Vagina (tissue), 2 donors: ENCODE data around the gene ACVR1. TPM values are rescaled to one million over a fixed set of nuclear protein-coding genes. Genes with fewer than 3 reads are reported as not detected.

ENCODE experiments used
- DNase-seq, 2 donors: peaks; one replicate each; pipeline ENCODE4 v3.0.0-alpha.2; 2017; ENCODE audit errors: extremely low spot score in 2 of 2
- H3K27ac ChIP-seq: fragments of 200-600 bp; sonication (generic); one replicate; pipeline ENCODE4 v1.5.1; 2019
- H3K27me3 ChIP-seq: fragments of 200-600 bp; sonication (generic); one replicate; pipeline ENCODE4 v1.5.1; 2019
- H3K36me3 ChIP-seq, 2 donors: fragments of 200-600 bp; sonication (generic); one replicate each; pipeline ENCODE4 v1.5.1; 2017 to 2019
- H3K4me1 ChIP-seq: fragments of 200-600 bp; sonication (generic); one replicate; pipeline ENCODE4 v1.5.1; 2019
- H3K4me3 ChIP-seq, 2 donors: fragments of 200-600 bp; sonication (generic); 1 replicate in 1 of 2; 2 replicates in 1 of 2; pipeline ENCODE4 v1.5.1; 2016 to 2019
- H3K9me3 ChIP-seq: fragments of 200-600 bp; sonication (generic); one replicate; pipeline ENCODE4 v1.5.1; 2019
- POLR2A ChIP-seq, 2 donors: fragments of 450-650 bp; IDR thresholded peaks; one replicate each; pipeline ENCODE4 v1.6.1; 2017; ENCODE audit warnings: antibody characterized with exemption in 2 of 2, mild to moderate bottlenecking in 2 of 2, moderate library complexity in 2 of 2
- POLR2AphosphoS5 ChIP-seq, 2 donors: sonication (generic); formaldehyde crosslinking; IDR thresholded peaks; one replicate each; pipeline ENCODE4 v1.9.0; 2017; ENCODE audit warnings: antibody characterized with exemption in 2 of 2, mild to moderate bottlenecking in 2 of 2, low read depth in 1 of 2; ENCODE audit not compliant: insufficient read depth in 1 of 2
- intact Hi-C: fragments of 100-400 bp; cut with DNase I; formaldehyde crosslinking; loops from one replicate; pipeline ENCODE4 v1.15.1; 2023
- total RNA-seq: library from RNA; depleted of rRNA; stranded (reverse); fragments of >200 nt; gene quantifications from one replicate; pipeline ENCODE4 v1.2.3, GENCODE V29; 2016
- TF ChIP-seq, protein P1 (sequence below), 3 experiments: fragments of 450-650 bp in 2 of 3; fragments of 200-600 bp in 1 of 3; sonication (generic) in 1 of 3; IDR thresholded peaks; one replicate each; pipeline ENCODE4 v1.5.1; 2017 to 2019; ENCODE audit warnings: antibody characterized with exemption in 3 of 3, mild to moderate bottlenecking in 2 of 3, moderate library complexity in 2 of 3

Gene ACVR1
- total RNA-seq, 1 donor from 2014 or later, result 25.8 TPM

DNA sequence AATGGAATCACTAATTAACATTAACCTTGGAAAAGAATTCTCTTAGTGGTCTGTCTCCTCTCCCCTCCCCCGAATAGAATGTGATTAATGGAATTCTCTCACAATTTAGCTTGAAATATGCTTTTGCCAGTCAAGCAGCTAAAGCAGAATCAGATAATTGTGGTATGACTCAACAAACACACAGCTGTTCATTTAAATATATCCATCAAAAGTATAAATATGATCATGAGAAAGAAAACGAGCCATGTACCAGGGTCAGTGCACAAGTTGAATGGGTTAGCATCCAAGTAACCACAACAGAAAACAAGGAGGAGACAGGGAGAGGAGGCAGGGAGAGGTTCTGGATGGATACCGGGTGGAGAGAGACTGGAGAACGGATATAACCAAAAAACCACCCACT lies 66.9 kb downstream of the ACVR1 start:
- TF ChIP-seq, protein P1, sequence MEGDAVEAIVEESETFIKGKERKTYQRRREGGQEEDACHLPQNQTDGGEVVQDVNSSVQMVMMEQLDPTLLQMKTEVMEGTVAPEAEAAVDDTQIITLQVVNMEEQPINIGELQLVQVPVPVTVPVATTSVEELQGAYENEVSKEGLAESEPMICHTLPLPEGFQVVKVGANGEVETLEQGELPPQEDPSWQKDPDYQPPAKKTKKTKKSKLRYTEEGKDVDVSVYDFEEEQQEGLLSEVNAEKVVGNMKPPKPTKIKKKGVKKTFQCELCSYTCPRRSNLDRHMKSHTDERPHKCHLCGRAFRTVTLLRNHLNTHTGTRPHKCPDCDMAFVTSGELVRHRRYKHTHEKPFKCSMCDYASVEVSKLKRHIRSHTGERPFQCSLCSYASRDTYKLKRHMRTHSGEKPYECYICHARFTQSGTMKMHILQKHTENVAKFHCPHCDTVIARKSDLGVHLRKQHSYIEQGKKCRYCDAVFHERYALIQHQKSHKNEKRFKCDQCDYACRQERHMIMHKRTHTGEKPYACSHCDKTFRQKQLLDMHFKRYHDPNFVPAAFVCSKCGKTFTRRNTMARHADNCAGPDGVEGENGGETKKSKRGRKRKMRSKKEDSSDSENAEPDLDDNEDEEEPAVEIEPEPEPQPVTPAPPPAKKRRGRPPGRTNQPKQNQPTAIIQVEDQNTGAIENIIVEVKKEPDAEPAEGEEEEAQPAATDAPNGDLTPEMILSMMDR (IDR thresholded peaks at IDR 0.05), result no peak
- TF ChIP-seq POLR2A (IDR thresholded peaks at IDR 0.05) (no peak), POLR2AphosphoS5 (IDR thresholded peaks at IDR 0.05; ENCODE audit: insufficient read depth in 1 of 2, low read depth in 1 of 2) (no peak)
- no peaks in the 10 kb centered on the region for H3K9me3 ChIP-seq
- no peaks in the 10 kb centered on the region for H3K4me1 ChIP-seq
- no peak overlapping the region for H3K27ac ChIP-seq
- H3K4me3 ChIP-seq, result no peak overlapping the region
- no peak for DNase-seq
- H3K27me3 ChIP-seq, result no peaks in the 10 kb centered on the region
- intact Hi-C loops, result no loop called here
- no peaks in the 10 kb centered on the region for H3K36me3 ChIP-seq

DNA sequence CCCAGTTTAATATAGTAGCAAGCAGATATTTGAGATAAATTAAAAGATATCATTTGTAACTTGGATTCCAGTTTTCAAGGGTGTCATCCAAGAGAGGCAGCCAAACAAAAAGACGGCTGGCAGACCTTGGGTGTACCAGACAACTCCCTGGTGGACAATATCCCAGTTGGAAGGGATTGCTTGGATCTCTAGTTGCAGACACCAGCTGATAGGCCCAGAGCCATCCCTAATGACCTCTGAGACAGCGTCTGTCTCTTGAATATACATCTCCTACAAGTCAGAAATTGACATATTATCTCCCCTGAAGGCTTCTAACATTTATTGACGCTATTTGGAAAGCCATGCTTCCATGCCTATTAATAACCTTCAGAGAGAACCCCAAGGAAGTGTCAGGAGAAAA lies 67.7 kb downstream of the ACVR1 start:
- no peaks in the 10 kb centered on the region for H3K27me3 ChIP-seq
- DNase-seq, result no peak
- TF ChIP-seq, protein P1 (IDR thresholded peaks at IDR 0.05), result no peak
- TF ChIP-seq POLR2A (IDR thresholded peaks at IDR 0.05), result no peak
- no peak for TF ChIP-seq POLR2AphosphoS5 (IDR thresholded peaks at IDR 0.05; ENCODE audit: insufficient read depth in 1 of 2, low read depth in 1 of 2)
- no peaks in the 10 kb centered on the region for H3K4me1 ChIP-seq
- no peak overlapping the region for H3K27ac ChIP-seq
- no peak overlapping the region for H3K4me3 ChIP-seq
- H3K9me3 ChIP-seq, result no peaks in the 10 kb centered on the region
- no peaks in the 10 kb centered on the region for H3K36me3 ChIP-seq
- intact Hi-C loops, result no loop called here

DNA sequence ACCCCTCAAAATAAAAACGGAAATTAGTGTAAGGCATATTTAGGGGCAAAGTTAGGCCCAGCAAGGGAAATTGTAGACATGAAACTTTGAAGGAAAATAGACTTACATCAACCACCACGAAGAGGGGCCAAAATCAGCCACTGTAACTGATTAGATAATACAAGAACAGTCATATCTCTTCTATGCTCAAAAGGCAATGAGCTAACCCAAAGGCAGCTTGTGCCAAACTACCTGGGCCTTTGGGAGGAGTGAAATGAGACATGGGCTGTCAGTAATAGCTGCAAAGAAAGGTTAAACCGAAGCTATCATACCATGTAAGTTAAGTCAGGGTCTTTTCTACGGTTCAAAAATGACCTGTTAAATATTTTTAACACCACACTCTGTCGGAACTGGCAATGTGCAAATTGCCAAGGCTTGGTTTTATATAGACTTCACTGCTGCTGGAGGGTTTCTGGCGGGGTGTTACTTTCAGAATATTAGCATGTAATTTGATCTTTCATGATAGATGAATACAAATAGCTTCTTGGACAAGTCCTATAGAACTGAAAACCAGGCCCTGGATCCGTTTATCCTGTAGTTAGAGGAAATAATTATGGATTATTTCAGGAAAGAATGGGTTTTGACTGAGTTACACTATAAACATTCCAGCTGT lies 69.6 kb downstream of the ACVR1 start:
- H3K9me3 ChIP-seq, result no peaks in the 10 kb centered on the region
- H3K4me3 ChIP-seq, result no peak overlapping the region
- no peak for DNase-seq
- intact Hi-C loops, result no loop called here
- TF ChIP-seq POLR2A (IDR thresholded peaks at IDR 0.05), result no peak
- TF ChIP-seq, protein P1 (IDR thresholded peaks at IDR 0.05), result no peak
- no peak for TF ChIP-seq POLR2AphosphoS5 (IDR thresholded peaks at IDR 0.05; ENCODE audit: insufficient read depth in 1 of 2, low read depth in 1 of 2)
- H3K27ac ChIP-seq, result no peak overlapping the region
- no peaks in the 10 kb centered on the region for H3K36me3 ChIP-seq
- H3K27me3 ChIP-seq, result no peaks in the 10 kb centered on the region
- no peaks in the 10 kb centered on the region for H3K4me1 ChIP-seq

DNA sequence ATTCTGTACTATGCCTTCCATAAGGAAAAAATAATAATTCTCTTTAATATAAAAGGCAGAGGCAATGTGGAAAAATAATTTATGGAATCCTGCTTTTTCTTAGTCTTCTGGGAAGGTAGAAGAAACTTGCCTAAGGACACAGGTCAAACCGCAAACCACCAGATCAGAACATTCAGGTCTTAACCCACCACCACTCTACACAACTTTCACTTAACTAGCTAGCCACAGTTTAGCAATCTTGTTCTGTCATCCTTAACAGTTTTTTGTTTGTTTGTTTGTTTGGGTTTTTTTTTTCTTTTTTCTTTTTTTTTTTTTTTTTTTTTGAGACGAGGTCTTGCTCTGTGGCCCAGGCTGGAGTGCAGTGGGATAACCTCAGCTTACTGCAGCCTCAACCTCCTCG lies 70.6 kb downstream of the ACVR1 start:
- Histone ChIP-seq H3K27me3 (no peaks in the 10 kb centered on the region), H3K27ac (no peak overlapping the region), H3K4me3 (no peak overlapping the region), H3K4me1 (no peaks in the 10 kb centered on the region), H3K9me3 (no peaks in the 10 kb centered on the region), H3K36me3 (no peaks in the 10 kb centered on the region)
- no peak for DNase-seq
- intact Hi-C loops, result no loop called here
- TF ChIP-seq POLR2A (IDR thresholded peaks at IDR 0.05) (no peak), POLR2AphosphoS5 (IDR thresholded peaks at IDR 0.05; ENCODE audit: insufficient read depth in 1 of 2, low read depth in 1 of 2) (no peak)
- TF ChIP-seq, protein P1 (IDR thresholded peaks at IDR 0.05), result no peak

DNA sequence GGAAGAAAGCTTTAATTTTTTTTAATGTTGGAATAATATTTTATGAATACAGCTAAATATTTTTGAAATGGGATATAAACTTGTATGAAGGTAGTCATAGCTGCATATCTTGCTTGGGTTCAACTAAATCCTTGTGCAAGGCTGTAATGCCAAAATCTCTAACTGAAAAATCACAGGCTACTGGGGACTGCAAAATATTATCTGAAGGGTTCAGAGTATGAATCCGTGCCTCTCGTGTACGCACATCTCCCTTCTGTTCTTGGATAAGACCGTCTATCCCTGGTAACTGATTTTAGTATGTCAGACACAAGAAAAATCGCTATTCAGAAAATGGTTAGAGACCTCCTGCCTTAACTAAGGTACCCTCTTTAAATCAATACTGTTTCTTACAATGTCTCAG lies 71.8 kb downstream of the ACVR1 start:
- Histone ChIP-seq H3K9me3 (no peaks in the 10 kb centered on the region), H3K36me3 (no peaks in the 10 kb centered on the region), H3K4me1 (no peaks in the 10 kb centered on the region), H3K27ac (no peak overlapping the region), H3K27me3 (no peaks in the 10 kb centered on the region), H3K4me3 (no peak overlapping the region)
- DNase-seq, result no peak
- intact Hi-C loops, result no loop called here
- no peak for TF ChIP-seq POLR2AphosphoS5 (IDR thresholded peaks at IDR 0.05; ENCODE audit: insufficient read depth in 1 of 2, low read depth in 1 of 2)
- TF ChIP-seq POLR2A (IDR thresholded peaks at IDR 0.05), result no peak
- TF ChIP-seq, protein P1 (IDR thresholded peaks at IDR 0.05), result no peak
